ENCODE data around the gene RAD51B.

The RAD51B gene

GRCh38 chr14:68168460-68169109 lies 349.0 kb downstream of the RAD51B start (continued):
- TF ChIP-seq KLF10 (tag by site-specific recombination; IDR thresholded peaks at IDR 0.05) (peak; percentile 68), ZNF18 (tag by site-specific recombination; IDR thresholded peaks at IDR 0.05) (no peak), SALL2 (tag by site-specific recombination; IDR thresholded peaks at IDR 0.05; ENCODE audit: borderline replicate concordance) (no peak), ZBTB11 (tag by site-specific recombination; conservative IDR thresholded peaks at IDR 0.05; ENCODE audit: low read depth) (no peak), ZNF792 (tag by site-specific recombination; IDR thresholded peaks at IDR 0.05) (no peak), ELK4 (IDR thresholded peaks at IDR 0.05; ENCODE audit: borderline replicate concordance, low read depth, low read length) (no peak), ZBTB44 (tag by site-specific recombination; IDR thresholded peaks at IDR 0.05) (peak; percentile 41; the same call in 1 of the 2 replicates), ZNF280C (tag by site-specific recombination; IDR thresholded peaks at IDR 0.05) (no peak), ZNF704 (tag by site-specific recombination; IDR thresholded peaks at IDR 0.05) (no peak), ZNF843 (tag by site-specific recombination; IDR thresholded peaks at IDR 0.05) (peak; percentile 75), ZNF184 (tag by site-specific recombination; IDR thresholded peaks at IDR 0.05) (no peak), BCL6B (tag by site-specific recombination; IDR thresholded peaks at IDR 0.05) (0 out of 2 replicates have a peak, but pooled peaks have one; percentile 14), KLF16 (tag by site-specific recombination; IDR thresholded peaks at IDR 0.05) (no peak), ZNF416 (tag by site-specific recombination; IDR thresholded peaks at IDR 0.05) (no peak), ZNF670 (tag by site-specific recombination; IDR thresholded peaks at IDR 0.05; ENCODE audit: low read depth) (no peak), AEBP2 (tag by site-specific recombination; IDR thresholded peaks at IDR 0.05; ENCODE audit: borderline replicate concordance) (no peak), TCF7L2 (IDR thresholded peaks at IDR 0.05; ENCODE audit: borderline replicate concordance, low read depth, low read length) (peak; percentile 78; the same call in 1 of the 2 replicates), ZNF366 (tag by site-specific recombination; conservative IDR thresholded peaks at IDR 0.05) (peak; percentile 63), WT1 (tag by site-specific recombination; IDR thresholded peaks at IDR 0.05) (peak; percentile 73; the same call in 1 of the 2 replicates), HOXD13 (CRISPR knock-in tag; IDR thresholded peaks at IDR 0.05; ENCODE audit: borderline replicate concordance) (no peak)

Measured in HEK293 (cell line).